RWPE1 (cell line): ENCODE data around the gene AP3B2.

ENCODE experiments used
- CTCF ChIA-PET: fragments of 350-600 bp; sonication (Branson Sonifier 250); formaldehyde crosslinking; extraction: SDS; loops from one replicate; lab custom pipeline; 2021; lab: Yijun Ruan, JAX
- POLR2A ChIA-PET: fragments of 400-600 bp; formaldehyde crosslinking; extraction: SDS; loops from one replicate; lab custom pipeline; 2020; ENCODE audit warnings: antibody characterized with exemption; ENCODE audit not compliant: low non-redundant PET; lab: Yijun Ruan, JAX
- DNase-seq: peaks from one replicate; pipeline ENCODE4 v3.0.0; 2012; ENCODE audit warnings: low spot score
- H3K27ac ChIP-seq: fragments of 450-650 bp; 2 replicates; pipeline ENCODE4 v1.5.1; 2017
- CTCF ChIP-seq: fragments of 450-650 bp; conservative IDR thresholded peaks from 2 replicates; pipeline ENCODE4 v1.5.1; 2017; ENCODE audit warnings: low read depth, mild to moderate bottlenecking

AP3B2 gene

GRCh38 chr15:82625136-82625535 is 84.5 kb downstream of the AP3B2 start:
- TF ChIP-seq CTCF = no peak
- H3K27ac ChIP-seq = no peak overlapping the region
- ChIA-PET POLR2A (no interaction called here), CTCF (no interaction called here)
- no peak for DNase-seq

- ChIA-PET CTCF (interaction anchor here (0.6 kb wide), 1 partner anchor 71 kb away, joined by 5 read pairs; no protein-coding TSS in a partner anchor), POLR2A (no interaction called here)
- no peak for DNase-seq
- no peak for TF ChIP-seq CTCF
- H3K27ac ChIP-seq = no peak overlapping the region
Measured at GRCh38 chr15:82624438-82624837, 85.2 kb downstream of the AP3B2 start.

- POLR2A ChIA-PET = no interaction called here
- no peak for TF ChIP-seq CTCF
- no peak for DNase-seq
- CTCF ChIA-PET = interaction anchor here (0.6 to 0.7 kb wide), 2 partner anchors 54 to 70 kb away, joined by 3 to 5 read pairs; no protein-coding TSS in a partner anchor
- no peak overlapping the region for H3K27ac ChIP-seq
Measured at GRCh38 chr15:82624008-82624407, 85.7 kb downstream of the AP3B2 start.

GRCh38 chr15:82621970-82622369 is 87.7 kb downstream of the AP3B2 start:
- POLR2A ChIA-PET = no interaction called here
- no peak overlapping the region for H3K27ac ChIP-seq
- CTCF ChIA-PET = interaction anchor here (0.6 to 1.4 kb wide), 2 partner anchors 9 to 14 kb away, joined by 3 to 5 read pairs; no protein-coding TSS in a partner anchor
- TF ChIP-seq CTCF = no peak
- DNase-seq = no peak

- POLR2A ChIA-PET = no interaction called here
- no peak for TF ChIP-seq CTCF
- DNase-seq = no peak
- no peak overlapping the region for H3K27ac ChIP-seq
- CTCF ChIA-PET = no interaction called here
Measured at GRCh38 chr15:82613747-82614146, 95.9 kb downstream of the AP3B2 start.

GRCh38 chr15:82611348-82611747 is 98.3 kb downstream of the AP3B2 start:
- CTCF ChIA-PET = no interaction called here
- no peak for DNase-seq
- no peak for TF ChIP-seq CTCF
- no peak overlapping the region for H3K27ac ChIP-seq
- POLR2A ChIA-PET = no interaction called here
